Measurements from ENCODE around the gene NFATC3. TPM values are rescaled to one million over a fixed set of nuclear protein-coding genes. Genes with fewer than 3 reads are reported as not detected.

The NFATC3 gene
- total RNA-seq, 1 donor from 2014 or later, result 74.5 TPM

GRCh38 chr16:68236826-68237242 lies 151.7 kb downstream of the NFATC3 start:
- H3K27ac ChIP-seq, result peak overlapping the region; percentile 93
- H3K27me3 ChIP-seq, result no peaks in the 10 kb centered on the region
- no peak for TF ChIP-seq CTCF (IDR thresholded peaks at IDR 0.05)
- no peaks in the 10 kb centered on the region for H3K9me3 ChIP-seq
- peak; percentile 69 for DNase-seq
- no peak for ATAC-seq
- H3K36me3 ChIP-seq, result no peaks in the 10 kb centered on the region
- peaks cover 29% of the 10 kb centered on the region for H3K4me1 ChIP-seq
- intact Hi-C loops (cut with DNase I), result loop anchor here (10.0 kb wide), 1 partner anchor 152 kb away; the partner anchor contains the start of gene NFATC3
- peak overlapping the region; percentile 71 for H3K4me3 ChIP-seq

DNA sequence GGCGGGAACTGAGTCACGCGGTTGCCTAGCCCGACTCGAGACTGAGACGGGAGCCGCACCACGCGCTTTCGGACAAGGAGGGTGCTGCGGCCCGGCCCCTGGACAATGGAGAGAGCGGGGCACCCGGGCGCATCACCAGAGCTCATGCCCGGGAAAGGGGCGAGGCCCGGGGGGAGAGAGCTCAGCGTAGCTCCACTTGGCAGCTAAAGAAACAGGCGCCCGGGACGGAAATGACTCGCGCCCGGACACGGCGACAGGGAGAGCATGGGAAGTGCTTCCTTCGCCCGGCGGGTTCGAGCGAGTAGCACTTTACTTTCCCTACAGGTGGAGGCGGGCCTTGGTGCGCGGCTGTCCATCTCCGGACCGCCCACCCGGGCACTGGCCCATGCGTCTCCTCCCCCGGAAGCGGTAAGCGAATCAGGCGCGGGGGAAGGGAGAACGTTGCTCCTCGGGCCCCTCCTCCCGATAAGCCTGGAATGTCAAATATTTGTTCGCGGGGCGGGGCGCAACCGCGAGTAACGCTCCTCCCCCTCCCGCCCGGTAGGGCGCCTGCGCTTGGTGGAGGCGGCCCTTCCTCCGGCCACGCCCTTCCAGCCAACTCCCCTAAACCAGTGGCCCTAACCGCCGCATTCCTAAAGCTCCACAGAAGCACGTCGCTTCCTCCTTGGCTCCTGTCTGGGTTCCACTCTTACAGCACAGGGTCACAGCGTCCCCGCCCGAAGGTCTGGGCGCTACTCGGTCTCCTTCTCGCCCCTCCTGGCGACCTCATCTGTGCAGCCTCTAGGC lies 152.3 kb downstream of the NFATC3 start:
- DNase-seq (peak; percentile 99), ATAC-seq (peak; percentile 84)
- no peak for TF ChIP-seq CTCF (IDR thresholded peaks at IDR 0.05)
- H3K36me3 ChIP-seq, result no peaks in the 10 kb centered on the region
- H3K4me3 ChIP-seq, result peak overlapping the region; percentile 71
- H3K27me3 ChIP-seq, result no peaks in the 10 kb centered on the region
- H3K4me1 ChIP-seq, result peaks cover 29% of the 10 kb centered on the region
- intact Hi-C loops (cut with DNase I), result loop anchor here (10.0 kb wide), 1 partner anchor 153 kb away; the partner anchor contains the start of gene NFATC3
- H3K9me3 ChIP-seq, result no peaks in the 10 kb centered on the region
- peak overlapping the region; percentile 93 for H3K27ac ChIP-seq

DNA sequence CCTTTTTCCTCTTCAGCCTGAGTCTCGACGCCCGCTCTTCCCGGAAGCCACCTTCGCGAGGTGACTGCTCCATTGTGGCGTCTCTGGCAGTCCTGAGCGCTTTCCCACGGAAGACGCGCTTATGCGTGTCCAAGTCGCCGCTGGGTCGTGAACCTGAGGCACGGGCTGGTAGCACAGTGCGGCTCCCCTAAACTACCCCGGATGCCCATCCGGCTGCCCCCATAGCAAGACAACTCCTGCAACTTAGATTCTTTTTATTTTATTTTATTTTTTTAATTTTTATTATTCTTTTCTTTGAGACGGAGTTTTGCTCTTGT lies 152.8 kb downstream of the NFATC3 start:
- Histone ChIP-seq H3K36me3 (no peaks in the 10 kb centered on the region), H3K4me3 (peak overlapping the region; percentile 71), H3K9me3 (no peaks in the 10 kb centered on the region), H3K27ac (peak overlapping the region; percentile 93), H3K4me1 (peaks cover 29% of the 10 kb centered on the region), H3K27me3 (no peaks in the 10 kb centered on the region)
- ATAC-seq (no peak), DNase-seq (no peak)
- TF ChIP-seq CTCF (IDR thresholded peaks at IDR 0.05), result no peak
- intact Hi-C loops (cut with DNase I), result loop anchor here (10.0 kb wide), 1 partner anchor 153 kb away; the partner anchor contains the start of gene NFATC3

DNA sequence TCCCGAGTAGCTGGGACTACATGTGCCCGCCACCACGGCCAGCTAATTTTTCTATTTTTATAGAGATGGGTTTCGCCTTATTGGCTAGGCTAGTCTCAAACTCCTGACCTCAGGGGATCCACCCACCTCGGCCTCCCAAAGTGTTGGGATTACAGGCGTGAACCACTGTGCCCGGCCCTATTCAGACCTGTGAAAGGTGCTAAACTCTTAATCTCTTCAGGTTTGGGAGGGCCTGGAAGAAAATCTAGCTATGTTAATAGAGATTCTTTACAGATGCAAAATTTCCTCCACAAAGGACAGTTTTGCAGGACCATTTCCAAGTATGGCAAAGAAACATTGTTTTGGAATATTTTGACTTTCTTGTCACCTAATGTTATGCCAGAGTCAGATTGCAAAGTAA lies 156.9 kb downstream of the NFATC3 start:
- TF ChIP-seq CTCF (IDR thresholded peaks at IDR 0.05), result no peak
- Histone ChIP-seq H3K4me1 (peaks cover 32% of the 10 kb centered on the region), H3K36me3 (no peaks in the 10 kb centered on the region), H3K9me3 (no peaks in the 10 kb centered on the region), H3K27ac (no peak overlapping the region), H3K4me3 (no peak overlapping the region), H3K27me3 (no peaks in the 10 kb centered on the region)
- DNase-seq, result no peak
- intact Hi-C loops (cut with DNase I), result loop anchor here (10.0 kb wide), 1 partner anchor 893 kb away; the partner anchor contains the start of genes CHTF8 and UTP4
- ATAC-seq, result no peak

GRCh38 chr16:68242926-68243858 lies 158.0 kb downstream of the NFATC3 start:
- TF ChIP-seq CTCF (IDR thresholded peaks at IDR 0.05), result no peak
- no peaks in the 10 kb centered on the region for H3K27me3 ChIP-seq
- DNase-seq (no peak), ATAC-seq (no peak)
- no peaks in the 10 kb centered on the region for H3K9me3 ChIP-seq
- intact Hi-C loops (cut with DNase I), result loop anchor here (10.0 kb wide), 1 partner anchor 892 kb away; the partner anchor contains the start of genes CHTF8 and UTP4
- peaks cover 31% of the 10 kb centered on the region for H3K4me1 ChIP-seq
- no peak overlapping the region for H3K4me3 ChIP-seq
- no peak overlapping the region for H3K27ac ChIP-seq
- no peaks in the 10 kb centered on the region for H3K36me3 ChIP-seq
